H1 (cell line): Measurements from ENCODE around the gene P2RY13. TPM values are rescaled to one million over a fixed set of nuclear protein-coding genes. Genes with fewer than 3 reads are reported as not detected.

Experiments
- CTCF ChIA-PET: fragments of 300-600 bp; sonication (Branson Sonifier 250); formaldehyde crosslinking; loops from one replicate; lab custom pipeline; 2021; ENCODE audit not compliant: partially characterized antibody; lab: Charles Lee
- POLR2A ChIA-PET: fragments of 300-600 bp; sonication (Branson Sonifier 250); formaldehyde crosslinking; loops from one replicate; lab custom pipeline; 2021; ENCODE audit warnings: inconsistent platforms; ENCODE audit not compliant: partially characterized antibody; lab: Charles Lee
- DNase-seq, 2 experiments: peaks; one replicate each; pipeline versions ENCODE4 v3.0.0 to v3.0.0-alpha.2; 2010 to 2022; ENCODE audit warnings: low spot score in 2 of 2, low read depth in 1 of 2, mixed read lengths in 1 of 2
- FAIRE-seq: peaks from 2 replicates; lab custom pipeline; 2011; peaks lifted over from hg19 to GRCh38; lab: Jason Lieb, UNC
- H2AFZ ChIP-seq: 2 replicates; pipeline ENCODE4 v1.8.1; 2012; ENCODE audit warnings: low read length, inconsistent platforms
- H2AK5ac ChIP-seq: 2 replicates; pipeline ENCODE4 v1.6.1; 2013; ENCODE audit warnings: low read depth, low read length
- H2BK120ac ChIP-seq: replicated peaks from 2 replicates; pipeline ENCODE3; 2013; ENCODE audit warnings: low read depth, low read length, inconsistent platforms
- H2BK12ac ChIP-seq: 2 replicates; pipeline ENCODE4 v1.6.1; 2013; ENCODE audit warnings: low read depth, low read length
- H2BK15ac ChIP-seq: 2 replicates; pipeline ENCODE4 v1.6.1; 2013; ENCODE audit warnings: low read length
- H2BK20ac ChIP-seq: 2 replicates; pipeline ENCODE4 v1.6.1; 2013; ENCODE audit warnings: low read length
- H2BK5ac ChIP-seq: 2 replicates; pipeline ENCODE4 v1.6.1; 2013; ENCODE audit warnings: low read depth, low read length
- H3K14ac ChIP-seq: 2 replicates; pipeline ENCODE4 v1.6.1; 2013; ENCODE audit warnings: inconsistent platforms; ENCODE audit not compliant: insufficient read length
- H3K18ac ChIP-seq: 2 replicates; pipeline ENCODE4 v1.6.1; 2013; ENCODE audit warnings: low read length; ENCODE audit errors: extremely low read depth
- H3K23ac ChIP-seq: 2 replicates; pipeline ENCODE4 v1.6.1; 2013; ENCODE audit warnings: inconsistent platforms; ENCODE audit not compliant: insufficient read length
- H3K23me2 ChIP-seq: 2 replicates; pipeline ENCODE4 v1.6.1; 2013; ENCODE audit warnings: low read depth, low read length
- H3K27ac ChIP-seq: 2 replicates; pipeline ENCODE4 v1.6.1; 2011; ENCODE audit warnings: low read depth, low read length, inconsistent platforms
- H3K27me3 ChIP-seq, 4 experiments: replicated peaks in 1 of 4; 1 replicate in 1 of 4; 2 replicates in 3 of 4; pipeline versions ENCODE4 v1.6.1 to v1.8.1; 2011 to 2013; ENCODE audit warnings: low read length in 3 of 4, mild to moderate bottlenecking in 3 of 4, inconsistent platforms in 2 of 4, mixed read lengths in 2 of 4, moderate library complexity in 1 of 4; ENCODE audit not compliant: control insufficient read depth in 3 of 4, insufficient read depth in 3 of 4; ENCODE audit errors: extremely low read depth in 1 of 4
- H3K36me3 ChIP-seq, 4 experiments: 2 replicates each; pipeline versions ENCODE4 v1.6.1 to v1.8.1; 2011 to 2013; ENCODE audit warnings: mild to moderate bottlenecking in 4 of 4, low read length in 3 of 4, moderate library complexity in 2 of 4, control low read depth in 1 of 4, inconsistent platforms in 1 of 4; ENCODE audit not compliant: insufficient read depth in 4 of 4, control insufficient read depth in 2 of 4
- H3K4ac ChIP-seq: replicated peaks from 2 replicates; pipeline ENCODE3; 2013; ENCODE audit warnings: low read length, low read depth, mixed read lengths, inconsistent platforms; ENCODE audit not compliant: insufficient read length
- H3K4me1 ChIP-seq, 4 experiments: replicated peaks in 1 of 4; 1 replicate in 1 of 4; 2 replicates in 3 of 4; pipeline versions ENCODE4 v1.6.1 to v1.8.1; 2011 to 2013; ENCODE audit warnings: low read length in 3 of 4, inconsistent platforms in 2 of 4, mixed read lengths in 1 of 4; ENCODE audit not compliant: insufficient read depth in 4 of 4, control insufficient read depth in 3 of 4
- H3K4me2 ChIP-seq, 2 experiments: 2 replicates each; pipeline versions ENCODE4 v1.6.1 to v1.8.1; 2011 to 2013; ENCODE audit warnings: low read depth in 2 of 2, low read length in 2 of 2, control low read depth in 1 of 2, inconsistent platforms in 1 of 2, mild to moderate bottlenecking in 1 of 2; ENCODE audit not compliant: insufficient read depth in 1 of 2
- H3K4me3 ChIP-seq, 4 experiments: fragments of 200-600, 300-600 bp in 1 of 4; sonication (generic), shearing (Covaris generic), sonication (Bioruptor Twin) in 1 of 4; 2 replicates each; pipeline versions ENCODE4 v1.5.1 to v1.8.1; 2011 to 2016; ENCODE audit warnings: low read length in 4 of 4, low read depth in 3 of 4, control low read depth in 2 of 4, inconsistent platforms in 2 of 4, mild to moderate bottlenecking in 2 of 4, mixed read lengths in 1 of 4, moderate library complexity in 1 of 4; ENCODE audit not compliant: insufficient read depth in 2 of 4; ENCODE audit errors: extremely low read depth in 1 of 4
- H3K56ac ChIP-seq: replicated peaks from 2 replicates; pipeline ENCODE3; 2013; ENCODE audit warnings: low read depth, mild to moderate bottlenecking, mixed read lengths, low read length, inconsistent platforms; ENCODE audit not compliant: insufficient read length
- H3K79me1 ChIP-seq: 2 replicates; pipeline ENCODE4 v1.6.1; 2013; ENCODE audit warnings: low read depth, low read length, control low read depth
- H3K79me2 ChIP-seq, 2 experiments: 2 replicates each; pipeline versions ENCODE4 v1.6.1 to v1.8.1; 2012 to 2013; ENCODE audit warnings: low read length in 2 of 2, mild to moderate bottlenecking in 2 of 2, inconsistent platforms in 1 of 2; ENCODE audit not compliant: insufficient read depth in 2 of 2, control insufficient read depth in 1 of 2
- H3K9ac ChIP-seq, 4 experiments: replicated peaks in 1 of 4; 1 replicate in 1 of 4; 2 replicates in 3 of 4; pipeline versions ENCODE4 v1.6.1 to v1.8.1; 2011 to 2013; ENCODE audit warnings: low read depth in 3 of 4, low read length in 3 of 4, control low read depth in 2 of 4, mild to moderate bottlenecking in 2 of 4, moderate library complexity in 2 of 4, inconsistent platforms in 1 of 4; ENCODE audit errors: extremely low read depth in 1 of 4
- H3K9me3 ChIP-seq, 2 experiments: 2 replicates each; pipeline versions ENCODE4 v1.6.1 to v1.8.1; 2012 to 2013; ENCODE audit warnings: mild to moderate bottlenecking in 2 of 2, moderate library complexity in 2 of 2, control low read depth in 1 of 2, inconsistent platforms in 1 of 2, low read depth in 1 of 2, low read length in 1 of 2, mixed read lengths in 1 of 2; ENCODE audit not compliant: insufficient read depth in 2 of 2
- H4K20me1 ChIP-seq, 2 experiments: replicated peaks in 1 of 2; 2 replicates each; pipeline versions ENCODE3 to v1.8.1; 2011 to 2013; ENCODE audit warnings: inconsistent platforms in 2 of 2, low read length in 2 of 2, mild to moderate bottlenecking in 1 of 2; ENCODE audit not compliant: insufficient read depth in 2 of 2, control insufficient read depth in 1 of 2
- H4K5ac ChIP-seq: 2 replicates; pipeline ENCODE4 v1.6.1; 2013; ENCODE audit warnings: low read length, low read depth, mixed read lengths, inconsistent platforms; ENCODE audit not compliant: insufficient read length
- H4K8ac ChIP-seq: 2 replicates; pipeline ENCODE4 v1.8.0; 2013; ENCODE audit warnings: mild to moderate bottlenecking, moderate library complexity, low read length, inconsistent platforms; ENCODE audit not compliant: insufficient read depth; ENCODE audit errors: extremely low read depth
- H4K91ac ChIP-seq: replicated peaks from 2 replicates; pipeline ENCODE3; 2013; ENCODE audit warnings: low read length, mixed read lengths, inconsistent platforms; ENCODE audit not compliant: insufficient read length
- MAFK ChIP-seq: IDR thresholded peaks from 2 replicates; pipeline ENCODE4 v1.6.1; 2012; ENCODE audit warnings: low read depth, mild to moderate bottlenecking, improper control_type of control experiment, low read length
- RFX5 ChIP-seq: IDR thresholded peaks from 2 replicates; pipeline ENCODE4 v1.6.1; 2011; ENCODE audit warnings: low read depth, low read length, improper control_type of control experiment, borderline replicate concordance
- SP2 ChIP-seq: IDR thresholded peaks from 2 replicates; pipeline ENCODE4 v1.6.1; 2012; ENCODE audit warnings: mild to moderate bottlenecking, low read length, inconsistent platforms
- SUZ12 ChIP-seq: fragments of 200-600 bp; sonication (generic); IDR thresholded peaks from 2 replicates; pipeline ENCODE4 v1.6.1; 2012; ENCODE audit warnings: mild to moderate bottlenecking, inconsistent platforms, low read length, moderate library complexity, mixed read lengths
- WGBS, 2 experiments: shearing (Covaris generic) in 1 of 2; methylation state at CpG; one replicate each; pipeline versions ENCODE4 v1.1.6 to v1.1.7; 2013 to 2015; ENCODE audit warnings: low lambda C conversion rate in 2 of 2, mixed read lengths in 2 of 2, inconsistent platforms in 1 of 2, low coverage in 1 of 2, missing lambda C conversion rate in 1 of 2; ENCODE audit not compliant: insufficient replicate concordance in 2 of 2, insufficient coverage in 1 of 2, insufficient read length in 1 of 2; ENCODE audit errors: extremely low coverage in 1 of 2, missing lambda C conversion rate in 1 of 2; 5-methylcytosine and 5-hydroxymethylcytosine counted together
- polyA plus RNA-seq, 7 experiments: library from polyadenylated mRNA; depleted of rRNA in 3 of 7; stranded (reverse) in 5 of 7; unstranded in 2 of 7; fragments of >200 nt in 5 of 7; fragments of 200-250 nt in 2 of 7; gene quantifications; 1 replicate in 5 of 7; 2 replicates in 1 of 7; 4 replicates in 1 of 7; pipeline versions ENCODE4 v1.2.1 to v1.2.3, GENCODE V29; 2011 to 2013; ENCODE audit warnings: missing spikeins in 2 of 7, mixed read lengths in 2 of 7
- total RNA-seq: library from RNA; stranded (reverse); fragmentation: NEBNext Ultra II Directional; extraction: Animal tissue kit (Norgen Biotek cat#: 25700); gene quantifications from 2 replicates; pipeline ENCODE4 v1.2.1, GENCODE V29; 2021

Gene P2RY13
- total and polyA plus RNA-seq, 2 of the 8 experiments (the other 6 are each of a cell fraction or from before 2014, with no cell fraction given), result not detected

DNA sequence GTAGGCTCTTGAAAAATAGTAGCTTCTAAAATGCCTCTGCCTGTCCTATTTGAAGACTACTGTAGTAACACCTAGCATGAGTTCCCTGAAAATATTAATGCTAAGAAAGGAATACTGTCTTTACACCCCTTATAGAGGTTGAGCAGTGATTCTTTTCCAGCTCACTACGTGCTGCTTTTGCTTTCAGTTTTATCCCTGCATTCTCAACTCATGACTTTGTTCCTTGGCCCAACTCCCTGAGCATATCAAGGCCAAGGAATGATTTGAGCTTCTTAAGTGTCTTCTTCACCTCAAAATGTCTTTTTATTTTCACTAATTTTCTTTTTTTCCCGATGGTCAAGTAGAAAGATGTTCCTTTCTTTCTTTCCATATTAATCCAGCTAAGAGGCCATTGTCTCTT is 16.5 kb upstream of the P2RY13 start:
- Histone ChIP-seq H3K4me2 (no peak overlapping the region), H4K8ac (no peak overlapping the region), H3K36me3 (no peaks in the 10 kb centered on the region), H3K79me1 (no peaks in the 10 kb centered on the region), H3K27ac (no peak overlapping the region), H4K20me1 (no peaks in the 10 kb centered on the region), H4K91ac (no peak overlapping the region), H2BK120ac (no peak overlapping the region), H3K4ac (no peak overlapping the region), H2BK5ac (no peak overlapping the region), H3K9me3 (no peaks in the 10 kb centered on the region), H2BK15ac (no peak overlapping the region), H3K27me3 (peaks cover 0 to 1% (median 0%) of the 10 kb centered on the region in 4 experiments; a peak in 1 of 7 replicates), H3K9ac (no peak overlapping the region), H2BK12ac (no peak overlapping the region), H3K79me2 (no peaks in the 10 kb centered on the region), H3K18ac (no peak overlapping the region), H3K4me3 (no peak overlapping the region), H3K56ac (no peak overlapping the region), H3K23ac (no peak overlapping the region), H2BK20ac (no peak overlapping the region), H3K23me2 (no peaks in the 10 kb centered on the region; the same call in 1 of the 2 replicates), H3K4me1 (peaks cover 0 to 10% (median 5%) of the 10 kb centered on the region in 4 experiments; a peak in 3 of 7 replicates), H4K5ac (no peak overlapping the region), H3K14ac (no peak overlapping the region), H2AK5ac (no peak overlapping the region), H2AFZ (no peak overlapping the region)
- ChIA-PET CTCF (interaction anchor here (0.6 to 1.5 kb wide), 5 partner anchors 13 to 115 kb away, joined by 3 to 10 read pairs (median 3); no protein-coding TSS in a partner anchor), POLR2A (no interaction called here)
- TF ChIP-seq RFX5, result no peak
- no peak for TF ChIP-seq SP2
- TF ChIP-seq MAFK, result no peak
- TF ChIP-seq SUZ12, result no peak
- FAIRE-seq (no peak), DNase-seq (no peak)
- 75% methylated on average over 2 of the region's 2 CpGs; no CpG with 5 or more reads in 1 of the 2 experiments for WGBS, 2 experiments
